Cardiac muscle cell (in vitro differentiated cells and primary cell): ENCODE results near the gene ECT2. TPM values are rescaled to one million over a fixed set of nuclear protein-coding genes. Genes with fewer than 3 reads are reported as not detected.
A peak's percentile ranks its signal among the peaks of the same experiment; 100 is the strongest.
"Not testable (repeated sequence)": the region's sequence is repeated elsewhere in the genome, so short reads cannot be mapped to it uniquely, and the experiment has no call there.

Experiments
- DNase-seq, 2 donors: peaks; one replicate each; pipeline versions ENCODE4 v3.0.0 to v3.0.0-alpha.2; 2010 to 2017; ENCODE audit warnings: low read depth in 1 of 2, low spot score in 1 of 2
- H3K27ac ChIP-seq: fragments of 200-600 bp; sonication (generic); 2 replicates; pipeline ENCODE4 v1.5.1; 2016
- H3K27me3 ChIP-seq: fragments of 200-600 bp; sonication (generic); 2 replicates; pipeline ENCODE4 v1.6.0; 2016; ENCODE audit warnings: control low read depth
- H3K36me3 ChIP-seq: fragments of 200-600 bp; sonication (generic); 2 replicates; pipeline ENCODE4 v1.5.1; 2016; ENCODE audit warnings: control low read depth
- H3K4me1 ChIP-seq: fragments of 200-600 bp; sonication (generic); 2 replicates; pipeline ENCODE4 v1.8.1; 2017; ENCODE audit warnings: low read depth, mild to moderate bottlenecking, mixed run types
- H3K4me3 ChIP-seq: fragments of 200-600 bp; sonication (generic); 2 replicates; pipeline ENCODE4 v1.5.1; 2016; ENCODE audit warnings: mild to moderate bottlenecking
- H3K9me3 ChIP-seq: fragments of 200-600 bp; sonication (generic); 2 replicates; pipeline ENCODE4 v1.5.1; 2017; ENCODE audit warnings: low read depth, mild to moderate bottlenecking, control low read depth
- polyA plus RNA-seq: library from polyadenylated mRNA; unstranded; fragments of >200 nt; fragmentation: Nextera tagmentation; extraction: Ambion mirVana; gene quantifications from 2 replicates; pipeline ENCODE4 v1.2.1, GENCODE V29; 2016
- total RNA-seq: library from RNA; depleted of rRNA; stranded (reverse); fragments of >200 nt; gene quantifications from 2 replicates; pipeline ENCODE4 v1.2.3, GENCODE V29; 2016
- TF ChIP-seq, protein P1 (sequence below): IDR thresholded peaks from 2 replicates; pipeline ENCODE4 v1.5.1; 2012; ENCODE audit warnings: low read depth, mild to moderate bottlenecking, low read length

Gene ECT2, protein sequence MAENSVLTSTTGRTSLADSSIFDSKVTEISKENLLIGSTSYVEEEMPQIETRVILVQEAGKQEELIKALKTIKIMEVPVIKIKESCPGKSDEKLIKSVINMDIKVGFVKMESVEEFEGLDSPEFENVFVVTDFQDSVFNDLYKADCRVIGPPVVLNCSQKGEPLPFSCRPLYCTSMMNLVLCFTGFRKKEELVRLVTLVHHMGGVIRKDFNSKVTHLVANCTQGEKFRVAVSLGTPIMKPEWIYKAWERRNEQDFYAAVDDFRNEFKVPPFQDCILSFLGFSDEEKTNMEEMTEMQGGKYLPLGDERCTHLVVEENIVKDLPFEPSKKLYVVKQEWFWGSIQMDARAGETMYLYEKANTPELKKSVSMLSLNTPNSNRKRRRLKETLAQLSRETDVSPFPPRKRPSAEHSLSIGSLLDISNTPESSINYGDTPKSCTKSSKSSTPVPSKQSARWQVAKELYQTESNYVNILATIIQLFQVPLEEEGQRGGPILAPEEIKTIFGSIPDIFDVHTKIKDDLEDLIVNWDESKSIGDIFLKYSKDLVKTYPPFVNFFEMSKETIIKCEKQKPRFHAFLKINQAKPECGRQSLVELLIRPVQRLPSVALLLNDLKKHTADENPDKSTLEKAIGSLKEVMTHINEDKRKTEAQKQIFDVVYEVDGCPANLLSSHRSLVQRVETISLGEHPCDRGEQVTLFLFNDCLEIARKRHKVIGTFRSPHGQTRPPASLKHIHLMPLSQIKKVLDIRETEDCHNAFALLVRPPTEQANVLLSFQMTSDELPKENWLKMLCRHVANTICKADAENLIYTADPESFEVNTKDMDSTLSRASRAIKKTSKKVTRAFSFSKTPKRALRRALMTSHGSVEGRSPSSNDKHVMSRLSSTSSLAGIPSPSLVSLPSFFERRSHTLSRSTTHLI
- total RNA-seq = 6.8 and 39.1 TPM in 2 replicates
- 7.8 and 39.5 TPM in 2 replicates for polyA plus RNA-seq

DNA sequence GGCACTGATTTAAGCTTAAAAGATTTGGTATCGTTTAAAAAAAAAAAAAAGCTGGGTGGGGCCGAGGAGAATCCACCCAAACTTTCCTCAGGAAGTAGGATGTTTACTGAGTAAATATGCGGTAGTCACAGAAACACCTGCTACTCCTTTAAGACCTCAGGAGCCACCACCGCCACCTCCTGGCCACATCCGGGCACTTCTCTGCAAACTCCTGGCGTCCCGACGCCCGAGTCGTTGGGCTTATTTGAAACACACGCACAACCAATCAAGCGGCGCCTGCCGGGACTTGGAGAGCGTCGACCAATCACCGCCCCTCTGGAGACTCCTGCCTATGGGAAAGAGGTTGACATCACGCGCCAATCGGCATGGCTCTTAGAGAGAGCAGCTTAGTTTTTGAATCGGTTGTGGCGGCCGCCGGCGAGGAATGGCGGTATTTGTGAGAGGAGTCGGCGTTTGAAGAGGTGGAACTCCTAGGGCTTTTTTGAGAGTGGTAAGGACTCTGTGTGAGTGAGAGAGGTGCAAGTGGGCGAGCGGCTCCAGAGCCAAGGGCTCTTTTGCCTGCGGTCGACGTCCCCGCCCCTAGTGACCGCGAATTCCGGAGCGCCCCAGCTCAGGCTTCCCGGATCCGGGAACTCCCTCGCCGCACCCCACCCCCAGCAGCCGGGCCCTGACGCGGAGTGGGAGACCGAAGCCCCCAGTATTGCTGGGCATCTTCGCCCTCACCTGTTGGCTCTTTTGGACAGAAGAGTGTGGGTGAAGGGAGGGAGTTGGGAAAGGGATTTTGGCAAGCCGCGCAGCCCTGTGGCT is at the start of gene ECT2:
Gene ECT2, plus strand, starts transcription at position 359 of the 807 bp plus-strand sequence. CDS start 3,805 bp downstream, outside the sequence.
- Histone ChIP-seq H3K4me3 (peak within 1 kb of the TSS; percentile 73), H3K9me3 (no peaks in the 10 kb centered on the region), H3K27ac (peak within 1 kb of the TSS; percentile 86), H3K36me3 (no peaks in the 10 kb centered on the region), H3K4me1 (peaks cover 6% of the 10 kb centered on the region), H3K27me3 (no peaks in the 10 kb centered on the region)
- DNase-seq = peak; percentile 100
- TF ChIP-seq, protein P1, sequence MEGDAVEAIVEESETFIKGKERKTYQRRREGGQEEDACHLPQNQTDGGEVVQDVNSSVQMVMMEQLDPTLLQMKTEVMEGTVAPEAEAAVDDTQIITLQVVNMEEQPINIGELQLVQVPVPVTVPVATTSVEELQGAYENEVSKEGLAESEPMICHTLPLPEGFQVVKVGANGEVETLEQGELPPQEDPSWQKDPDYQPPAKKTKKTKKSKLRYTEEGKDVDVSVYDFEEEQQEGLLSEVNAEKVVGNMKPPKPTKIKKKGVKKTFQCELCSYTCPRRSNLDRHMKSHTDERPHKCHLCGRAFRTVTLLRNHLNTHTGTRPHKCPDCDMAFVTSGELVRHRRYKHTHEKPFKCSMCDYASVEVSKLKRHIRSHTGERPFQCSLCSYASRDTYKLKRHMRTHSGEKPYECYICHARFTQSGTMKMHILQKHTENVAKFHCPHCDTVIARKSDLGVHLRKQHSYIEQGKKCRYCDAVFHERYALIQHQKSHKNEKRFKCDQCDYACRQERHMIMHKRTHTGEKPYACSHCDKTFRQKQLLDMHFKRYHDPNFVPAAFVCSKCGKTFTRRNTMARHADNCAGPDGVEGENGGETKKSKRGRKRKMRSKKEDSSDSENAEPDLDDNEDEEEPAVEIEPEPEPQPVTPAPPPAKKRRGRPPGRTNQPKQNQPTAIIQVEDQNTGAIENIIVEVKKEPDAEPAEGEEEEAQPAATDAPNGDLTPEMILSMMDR = peak; percentile 75

DNA sequence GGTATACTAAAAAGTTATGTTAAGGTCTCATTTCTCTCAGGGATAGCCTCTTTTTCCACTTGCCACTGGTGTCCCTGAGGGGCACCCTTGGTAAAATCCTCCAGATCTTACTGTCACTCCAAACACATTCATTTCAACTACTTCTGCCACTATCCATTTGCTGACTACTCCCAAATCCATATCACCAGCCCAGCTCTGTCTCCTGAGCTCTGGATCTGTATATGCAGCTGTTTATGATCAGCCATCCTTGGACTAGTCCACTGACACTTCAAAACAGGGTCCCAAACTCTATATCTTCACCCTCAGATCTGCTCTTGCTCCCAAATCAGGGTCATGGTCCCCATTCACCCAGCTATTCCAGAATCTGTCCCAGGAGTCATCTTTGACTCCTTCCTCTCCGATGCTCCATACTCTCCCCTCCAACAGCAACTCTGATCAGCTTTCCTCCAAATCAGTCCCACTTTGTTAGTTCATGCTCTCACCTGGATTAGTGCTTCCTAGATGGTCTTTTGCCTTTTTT is 49.5 kb upstream of the ECT2 start:
- Histone ChIP-seq H3K27ac (no peak overlapping the region), H3K36me3 (no peaks in the 10 kb centered on the region), H3K4me3 (no peak overlapping the region), H3K27me3 (no peaks in the 10 kb centered on the region), H3K4me1 (peaks cover 25% of the 10 kb centered on the region), H3K9me3 (no peaks in the 10 kb centered on the region)
- DNase-seq = no peak
- TF ChIP-seq, protein P1 = no peak

DNA sequence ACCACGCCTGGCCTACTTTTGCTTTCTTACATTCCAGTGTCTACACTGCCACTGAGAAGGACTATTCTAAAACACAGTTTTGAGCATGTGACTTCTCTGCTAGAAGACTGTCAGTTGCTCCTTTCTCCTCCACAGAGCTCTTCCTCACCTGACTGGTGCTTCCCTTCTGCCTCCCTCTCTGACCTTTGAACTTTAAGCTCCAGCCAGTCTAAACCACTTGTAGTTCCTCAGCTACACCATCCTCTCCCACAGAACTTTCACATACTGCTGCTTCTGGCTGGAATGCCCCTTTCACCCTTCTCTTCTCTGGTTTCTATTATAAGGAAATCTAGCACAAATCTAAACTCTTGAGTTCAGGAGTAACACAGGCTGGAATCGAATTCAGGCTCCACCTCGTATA is 48.8 kb upstream of the ECT2 start:
- Histone ChIP-seq H3K27me3 (no peaks in the 10 kb centered on the region), H3K36me3 (no peaks in the 10 kb centered on the region), H3K9me3 (no peaks in the 10 kb centered on the region), H3K27ac (peak overlapping the region; percentile 68), H3K4me1 (peaks cover 25% of the 10 kb centered on the region), H3K4me3 (no peak overlapping the region)
- peak in 1 of 2 donors; percentile 29 for DNase-seq
- TF ChIP-seq, protein P1 = no peak

DNA sequence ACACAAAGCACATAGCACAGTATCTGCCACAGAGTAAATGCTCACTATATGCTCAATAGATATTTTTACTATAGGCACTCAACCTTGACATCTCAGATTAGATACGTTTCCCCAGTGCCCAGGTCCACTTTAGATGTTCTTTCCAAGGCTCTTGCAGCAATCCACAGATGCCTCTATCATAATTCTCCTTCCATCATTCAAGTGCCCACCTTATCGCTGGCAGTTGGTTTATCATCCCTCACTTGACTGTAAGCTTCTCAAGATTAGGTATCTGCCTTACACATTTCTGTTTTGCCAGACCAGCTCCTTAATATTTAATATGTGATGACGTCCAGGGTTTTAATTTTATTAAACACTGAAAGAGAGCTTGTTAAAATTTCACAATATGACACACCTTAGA is 48.3 kb upstream of the ECT2 start:
- DNase-seq = no peak
- TF ChIP-seq, protein P1 = no peak
- Histone ChIP-seq H3K9me3 (no peaks in the 10 kb centered on the region), H3K4me1 (peaks cover 25% of the 10 kb centered on the region), H3K27me3 (no peaks in the 10 kb centered on the region), H3K4me3 (no peak overlapping the region), H3K36me3 (no peaks in the 10 kb centered on the region), H3K27ac (peak overlapping the region; percentile 68)

DNA sequence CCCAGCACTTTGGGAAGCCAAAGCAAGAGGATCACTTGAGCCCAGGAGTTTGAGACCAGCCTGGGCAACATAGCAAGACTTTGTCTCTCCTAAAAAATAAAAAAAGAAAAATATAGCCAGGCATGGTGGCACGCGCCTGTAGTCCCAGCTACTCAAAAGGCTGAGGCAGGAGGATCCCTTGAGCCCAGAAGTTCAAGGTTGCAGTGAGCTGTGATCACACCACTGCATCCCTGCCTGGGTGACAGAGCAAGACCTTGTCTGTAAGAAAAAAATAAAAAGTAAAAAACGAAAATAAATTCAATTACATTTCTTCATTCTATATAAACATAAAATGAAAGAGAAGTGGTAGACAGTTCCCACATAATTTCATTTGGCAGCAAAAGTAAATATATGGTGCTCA is 47.8 kb upstream of the ECT2 start:
- H3K4me1 ChIP-seq = peaks cover 25% of the 10 kb centered on the region
- H3K9me3 ChIP-seq, H3K4me3 ChIP-seq, DNase-seq, H3K27me3 ChIP-seq, H3K36me3 ChIP-seq, H3K27ac ChIP-seq: not testable (repeated sequence)
